Measurements from ENCODE around the gene C3orf33.

- TF ChIP-seq CTCF (IDR thresholded peaks at IDR 0.05), result no peak
- TF ChIP-seq EZH2 (IDR thresholded peaks at IDR 0.05; ENCODE audit: borderline replicate concordance, insufficient read depth, low read depth, low read length, poor library complexity, severe bottlenecking), result no peak
These were observed 20.3 kb downstream of the C3orf33 start for GRCh38 chr3:155785662-155786295.

All from B cell (primary cell).